Activated CD4-positive, alpha-beta T cell treated with anti-CD3 and anti-CD28 coated beads, Interleukin-10, Interleukin-2, amounts not matched to agents 100 ng/mL and 50 ng/mL, durations not matched to agents 16 hours and 8 hours (primary cell): ENCODE results near the gene TBC1D3C.
"Not testable (repeated sequence)": the region's sequence is repeated elsewhere in the genome, so short reads cannot be mapped to it uniquely, and the experiment has no call there.

Source experiments
- DNase-seq: peaks from one replicate; pipeline ENCODE4 v3.0.0-alpha.2; 2020

Gene TBC1D3C

GRCh38 chr17:38068534-38068933, at the start of gene TBC1D3C:
TSS of gene TBC1D3C (minus strand) at chr17:38068634. CDS start at chr17:38067066, 1,568 bp downstream.
- not testable (repeated sequence) for DNase-seq

DNA sequence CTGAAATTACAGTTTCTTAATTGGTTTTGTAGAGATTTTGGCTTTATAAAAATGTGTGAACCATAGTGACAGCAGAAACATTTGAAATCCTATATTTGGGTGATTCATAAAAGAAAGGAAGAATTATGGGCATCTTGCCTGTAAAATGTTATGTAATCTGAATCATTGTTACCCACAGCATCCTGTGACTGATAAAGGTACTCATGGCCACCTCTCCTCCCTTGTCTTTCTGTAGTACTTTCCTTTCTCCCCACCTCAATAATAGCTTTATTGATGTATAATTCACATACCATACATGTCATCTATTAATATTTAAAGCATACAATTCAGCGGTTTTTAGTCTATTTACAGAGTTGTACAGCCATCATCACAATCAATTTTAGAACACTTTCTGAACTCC, 30.8 kb upstream of the TBC1D3C start:
- not testable (repeated sequence) for DNase-seq

- DNase-seq: not testable (repeated sequence)
Observed at GRCh38 chr17:38094059-38094694, 25.7 kb upstream of the TBC1D3C start.

DNA sequence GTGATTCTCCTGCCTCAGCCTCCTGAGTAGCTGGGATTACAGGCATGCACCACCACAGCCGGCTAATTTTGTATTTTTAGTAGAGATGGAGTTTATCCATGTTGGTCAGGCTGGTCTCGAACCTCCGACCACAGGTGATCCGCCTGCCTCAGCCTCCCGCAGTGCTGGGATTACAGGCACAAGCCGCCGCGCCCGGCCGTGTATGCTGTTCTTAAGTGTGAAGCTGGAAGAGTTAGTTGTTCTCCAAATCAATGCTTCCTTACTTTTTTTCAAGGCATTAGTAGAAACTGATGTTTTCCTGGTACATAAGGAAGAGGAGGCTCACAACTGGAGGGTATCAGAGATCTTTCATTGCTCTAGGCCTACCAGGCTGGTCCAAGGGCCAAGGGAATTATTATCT, 19.7 kb upstream of the TBC1D3C start:
- not testable (repeated sequence) for DNase-seq

- not testable (repeated sequence) for DNase-seq
Observed at GRCh38 chr17:38087344-38087743, 18.9 kb upstream of the TBC1D3C start.
